Coronary artery (tissue), 2 donors: ENCODE results near the gene HOXA9.

Source experiments
- DNase-seq: peaks from one replicate; pipeline ENCODE4 v3.0.0-alpha.2; 2017; ENCODE audit warnings: low spot score
- H3K27ac ChIP-seq, 2 donors: fragments of 200-600 bp; sonication (generic); one replicate each; pipeline ENCODE4 v1.5.1; 2016 to 2019
- H3K4me3 ChIP-seq: fragments of 200-600 bp; sonication (generic); 2 replicates; pipeline ENCODE4 v1.5.1; 2016; ENCODE audit warnings: mild to moderate bottlenecking, moderate library complexity
- TF ChIP-seq, protein P1 (sequence below): fragments of 200-600 bp; sonication (generic); IDR thresholded peaks from one replicate; pipeline ENCODE4 v1.5.1; 2019; ENCODE audit warnings: antibody characterized with exemption

HOXA9 gene

DNA sequence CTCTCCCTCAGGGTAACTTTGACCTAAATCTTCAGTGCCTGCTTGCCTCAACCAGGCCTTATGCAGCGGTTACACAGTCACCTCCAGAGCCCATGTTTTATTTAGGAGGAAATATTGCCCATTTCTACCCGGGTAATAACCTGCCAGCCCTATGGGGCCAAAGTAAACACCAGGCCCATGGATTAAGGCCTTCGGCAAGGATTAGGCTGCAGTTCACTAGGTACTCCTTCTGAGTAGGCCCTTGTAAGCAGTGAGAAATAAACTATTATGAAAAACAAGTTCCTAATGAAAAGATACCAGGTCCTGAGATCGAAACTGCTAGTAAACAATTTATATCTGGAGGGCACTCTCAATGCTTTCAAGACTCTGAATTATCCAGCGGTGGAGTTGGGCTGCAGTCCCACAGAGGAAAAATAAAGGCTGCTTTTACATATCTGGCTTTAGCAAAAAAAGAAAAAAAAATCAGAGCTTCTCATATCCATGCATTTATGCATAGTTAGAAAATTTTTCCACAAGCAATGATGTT is 12.5 kb upstream of the HOXA9 start:
- TF ChIP-seq, protein P1, sequence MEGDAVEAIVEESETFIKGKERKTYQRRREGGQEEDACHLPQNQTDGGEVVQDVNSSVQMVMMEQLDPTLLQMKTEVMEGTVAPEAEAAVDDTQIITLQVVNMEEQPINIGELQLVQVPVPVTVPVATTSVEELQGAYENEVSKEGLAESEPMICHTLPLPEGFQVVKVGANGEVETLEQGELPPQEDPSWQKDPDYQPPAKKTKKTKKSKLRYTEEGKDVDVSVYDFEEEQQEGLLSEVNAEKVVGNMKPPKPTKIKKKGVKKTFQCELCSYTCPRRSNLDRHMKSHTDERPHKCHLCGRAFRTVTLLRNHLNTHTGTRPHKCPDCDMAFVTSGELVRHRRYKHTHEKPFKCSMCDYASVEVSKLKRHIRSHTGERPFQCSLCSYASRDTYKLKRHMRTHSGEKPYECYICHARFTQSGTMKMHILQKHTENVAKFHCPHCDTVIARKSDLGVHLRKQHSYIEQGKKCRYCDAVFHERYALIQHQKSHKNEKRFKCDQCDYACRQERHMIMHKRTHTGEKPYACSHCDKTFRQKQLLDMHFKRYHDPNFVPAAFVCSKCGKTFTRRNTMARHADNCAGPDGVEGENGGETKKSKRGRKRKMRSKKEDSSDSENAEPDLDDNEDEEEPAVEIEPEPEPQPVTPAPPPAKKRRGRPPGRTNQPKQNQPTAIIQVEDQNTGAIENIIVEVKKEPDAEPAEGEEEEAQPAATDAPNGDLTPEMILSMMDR, result no peak
- no peak overlapping the region for H3K27ac ChIP-seq
- DNase-seq, result no peak
- no peak overlapping the region for H3K4me3 ChIP-seq

DNA sequence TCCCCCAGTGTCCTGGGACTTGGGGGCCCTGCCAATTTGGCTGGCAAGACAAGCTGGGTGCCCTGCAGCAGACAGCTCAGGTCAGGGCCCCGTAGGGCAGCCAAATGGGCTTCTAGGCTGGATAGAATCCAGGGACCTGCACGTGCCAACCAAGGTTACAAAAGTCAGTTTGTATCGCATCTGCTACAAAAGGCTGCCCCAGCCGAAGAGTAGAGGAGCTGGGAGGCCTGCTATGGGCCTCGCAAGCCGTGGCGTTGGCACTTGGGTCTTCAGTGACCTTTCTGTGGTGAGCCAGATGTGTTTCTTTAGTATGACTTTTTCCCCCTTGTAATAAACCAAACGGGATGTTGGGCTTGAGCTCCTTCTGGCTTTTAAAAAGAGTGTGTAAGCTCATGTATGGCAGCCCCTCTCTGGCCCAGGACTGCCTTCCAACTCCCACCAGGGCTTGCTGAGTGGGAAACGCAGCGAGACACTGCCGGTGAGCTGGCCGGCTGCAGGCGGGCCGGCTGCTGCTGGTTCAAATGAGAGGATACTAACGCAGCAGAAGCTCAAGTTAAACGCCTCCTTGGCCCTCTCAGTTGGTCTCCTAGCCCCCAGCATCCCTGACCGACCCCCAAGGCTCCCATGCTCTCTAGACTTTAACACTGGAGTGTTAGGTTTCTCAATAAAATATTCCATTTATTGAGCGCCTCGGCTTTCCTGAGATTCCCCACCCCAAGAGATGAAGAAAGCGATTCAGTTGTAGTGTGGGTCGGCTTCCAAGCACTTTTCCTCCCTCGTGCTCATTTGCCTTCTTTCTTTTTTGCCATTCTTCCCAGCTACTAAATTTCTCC is 11.8 kb upstream of the HOXA9 start:
- Histone ChIP-seq H3K27ac (no peak overlapping the region), H3K4me3 (no peak overlapping the region)
- DNase-seq, result no peak
- TF ChIP-seq, protein P1, result no peak

DNA sequence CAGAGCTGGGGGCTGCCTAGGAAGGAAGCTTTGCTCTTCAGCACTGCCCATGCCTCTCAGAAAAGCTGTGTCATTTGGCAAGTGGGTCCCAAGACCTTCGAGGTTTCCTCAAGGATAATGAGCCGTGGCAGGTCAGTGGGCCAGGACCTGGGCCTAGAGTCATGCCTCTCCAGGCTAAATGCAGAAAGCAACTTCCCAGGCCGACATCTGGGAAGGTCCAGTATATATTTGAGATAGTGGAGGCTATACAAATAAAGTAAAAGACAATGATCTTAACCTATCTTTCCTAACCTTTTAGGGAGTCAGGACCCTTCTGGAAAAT is 11.1 kb upstream of the HOXA9 start:
- Histone ChIP-seq H3K4me3 (no peak overlapping the region), H3K27ac (no peak overlapping the region)
- TF ChIP-seq, protein P1, result no peak
- DNase-seq, result no peak

DNA sequence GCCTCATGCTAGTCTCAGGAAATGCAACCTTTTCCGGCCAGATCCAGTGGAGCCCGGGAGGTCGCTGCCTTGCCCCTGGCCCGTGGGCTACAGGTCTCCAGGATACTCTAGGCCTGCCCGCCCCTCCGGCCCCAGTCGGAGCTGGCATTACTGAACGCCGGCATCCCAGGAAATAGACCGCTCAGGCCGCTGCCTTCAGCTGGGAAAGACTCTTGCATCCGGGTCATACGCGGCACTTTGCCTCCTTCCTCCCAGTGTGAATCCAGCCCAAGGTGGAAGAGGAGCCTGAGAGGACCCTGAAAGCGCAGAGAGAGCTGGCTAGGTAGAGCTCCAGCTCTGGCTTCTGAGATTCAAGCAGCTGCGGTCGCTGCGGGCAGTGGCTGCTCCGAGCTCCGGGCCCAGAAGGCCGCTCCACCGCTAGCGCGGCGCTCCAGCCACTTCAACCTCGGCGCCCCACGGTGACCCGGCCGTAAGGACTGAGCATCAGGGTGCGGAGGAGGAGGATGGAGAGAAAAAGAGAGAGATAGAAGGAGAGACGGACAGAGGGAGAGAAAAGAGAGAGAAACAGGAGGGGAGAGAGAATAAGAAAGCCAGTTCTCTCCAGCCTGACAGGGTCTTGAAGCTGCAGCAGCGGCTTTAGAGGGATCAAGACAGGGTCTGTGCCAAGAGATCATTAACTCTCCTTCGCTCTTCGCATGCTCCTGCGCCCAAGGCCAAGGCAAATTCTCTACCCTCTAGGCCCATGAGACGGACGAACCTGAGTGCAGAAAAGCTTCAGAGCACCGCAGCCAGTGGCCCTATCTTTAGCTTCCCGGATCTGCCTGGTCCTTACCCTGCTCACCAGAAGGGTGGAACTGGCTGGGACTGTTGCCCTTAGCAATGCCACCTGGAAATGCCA is 10.5 kb upstream of the HOXA9 start:
- Histone ChIP-seq H3K27ac (no peak overlapping the region), H3K4me3 (no peak overlapping the region)
- DNase-seq, result no peak
- TF ChIP-seq, protein P1, result no peak

DNA sequence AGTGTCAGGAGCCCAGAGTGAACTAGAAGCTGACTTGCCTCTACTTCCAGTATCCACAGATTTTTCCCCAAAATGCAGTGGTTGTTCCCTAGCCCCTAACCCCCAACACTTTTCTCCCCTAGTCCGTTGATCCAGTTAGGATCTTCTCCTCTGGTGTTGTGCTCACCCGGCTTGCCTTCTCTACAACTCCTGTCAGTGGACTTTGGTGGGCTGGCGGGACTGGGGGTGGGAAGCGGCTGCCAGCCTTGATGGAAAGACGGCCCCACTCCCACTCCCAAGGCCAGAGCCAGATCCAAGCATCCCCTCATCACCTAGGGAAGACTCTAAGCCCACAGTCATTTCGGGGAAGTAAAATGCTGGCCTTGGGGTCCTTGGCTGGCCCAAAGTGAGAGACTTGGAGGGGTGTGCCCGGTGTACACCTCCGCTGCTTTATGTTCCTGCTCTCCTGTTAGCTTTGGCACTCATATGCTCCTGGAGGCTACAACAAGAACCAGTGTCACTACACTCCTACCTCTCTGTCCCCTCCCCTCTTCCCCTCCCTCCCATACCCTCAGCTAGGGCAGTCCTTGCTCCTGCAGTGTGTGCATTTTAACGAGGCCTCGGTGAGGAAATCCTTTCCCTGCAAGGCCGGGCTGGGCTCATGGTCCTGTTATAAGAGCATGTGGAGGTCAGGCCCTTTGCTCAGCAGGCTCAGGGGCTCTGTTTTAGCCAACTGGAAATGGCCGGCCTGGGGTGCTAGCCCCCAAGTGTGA is 9.7 kb upstream of the HOXA9 start:
- H3K27ac ChIP-seq, result no peak overlapping the region
- no peak for DNase-seq
- TF ChIP-seq, protein P1, result no peak
- H3K4me3 ChIP-seq, result no peak overlapping the region

DNA sequence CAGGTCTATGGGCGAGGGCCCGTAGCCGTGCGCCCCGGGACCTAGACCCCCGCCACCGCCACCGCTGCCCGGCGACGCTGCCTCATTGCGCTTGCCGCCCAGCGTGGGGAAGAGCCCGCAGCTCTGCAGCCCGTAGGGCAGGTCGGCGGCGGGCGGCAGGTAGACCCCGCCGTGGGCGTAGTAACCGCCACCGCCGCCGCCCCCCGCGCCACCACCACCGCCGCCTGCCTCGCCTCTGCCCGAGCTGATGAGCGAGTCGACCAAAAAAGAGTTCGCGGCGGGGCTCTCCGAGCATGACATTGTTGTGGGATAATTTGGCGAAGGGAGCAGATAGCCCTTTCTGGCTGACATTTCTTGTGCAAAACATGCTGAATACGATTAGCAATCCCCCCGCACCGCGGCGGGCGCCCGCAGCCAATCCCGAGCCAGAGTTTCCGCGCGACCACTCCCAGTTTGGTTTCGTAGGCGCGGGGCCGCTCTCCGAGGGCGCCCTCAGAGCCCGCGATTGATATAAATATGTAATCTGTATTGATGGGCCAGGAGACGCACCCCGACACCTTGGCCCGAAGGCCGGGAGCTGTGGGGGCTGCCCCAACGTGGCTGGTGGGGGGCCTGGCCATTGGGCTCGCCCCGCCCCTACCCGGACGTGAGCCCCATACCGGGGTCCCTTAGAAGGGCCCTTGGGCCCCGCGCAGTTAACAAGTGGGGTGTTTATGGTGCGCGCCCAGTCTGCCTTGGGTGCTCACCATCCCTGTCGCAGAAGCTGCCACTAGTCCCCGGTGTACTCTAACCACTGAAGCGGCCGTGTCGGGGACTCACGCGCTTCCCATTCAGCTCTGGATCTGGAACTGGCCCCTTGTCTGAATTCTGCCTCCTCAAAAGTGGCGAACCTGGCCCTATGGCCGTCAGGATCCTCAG is 8.9 kb upstream of the HOXA9 start, which contains the start of gene HOXA10:
HOXA10 (minus strand) TSS at position 365 of the 918 bp plus-strand sequence; CDS start at position 351, 14 bp downstream.
- peak within 1 kb of the TSS; percentile 76 for H3K4me3 ChIP-seq
- TF ChIP-seq, protein P1, result no peak
- DNase-seq, result no peak
- no peak within 1 kb of the TSS for H3K27ac ChIP-seq
